Activated CD8-positive, alpha-beta memory T cell treated with anti-CD3 and anti-CD28 coated beads for 4 hours (primary cell): ENCODE data around the gene LRRN4CL.
A peak's percentile ranks its signal among the peaks of the same experiment; 100 is the strongest.
"Not testable (repeated sequence)": the region's sequence is repeated elsewhere in the genome, so short reads cannot be mapped to it uniquely, and the experiment has no call there.

Experiments
- DNase-seq, 2 donors: peaks; one replicate each; pipeline ENCODE4 v3.0.0-alpha.2; 2020; ENCODE audit warnings: low read depth in 2 of 2

Gene LRRN4CL

GRCh38 chr11:62689421-62690183, at the start of gene LRRN4CL:
LRRN4CL (minus strand) TSS chr11:62689530; CDS start chr11:62688508, 1,022 bp downstream.
- no peak for DNase-seq

GRCh38 chr11:62737196-62737595, 47.9 kb upstream of the LRRN4CL start:
- DNase-seq: no peak

GRCh38 chr11:62732830-62733229, 43.5 kb upstream of the LRRN4CL start:
- no peak for DNase-seq

- DNase-seq: not testable (repeated sequence)
These were observed 40.7 kb upstream of the LRRN4CL start for GRCh38 chr11:62730076-62730475.

GRCh38 chr11:62728171-62728988, 39.0 kb upstream of the LRRN4CL start, which contains the start of gene TTC9C:
TTC9C (plus strand) TSS chr11:62728486; CDS start chr11:62728849, 363 bp downstream.
- DNase-seq: peak; percentile 63 to 73

- DNase-seq: peak; percentile 65 to 78
These were observed 38.5 kb upstream of the LRRN4CL start for GRCh38 chr11:62727872-62728170.

- DNase-seq: peak; percentile 96 to 98
These were observed 38.0 kb upstream of the LRRN4CL start, which contains the start of gene HNRNPUL2 for GRCh38 chr11:62727165-62727871. HNRNPUL2 (minus strand) TSS chr11:62727457; CDS start chr11:62727156, 301 bp downstream.

- no peak for DNase-seq
These were observed 37.5 kb upstream of the LRRN4CL start for GRCh38 chr11:62726915-62727164.

GRCh38 chr11:62726156-62726914, 37.0 kb upstream of the LRRN4CL start:
- DNase-seq: no peak

- DNase-seq: no peak
These were observed 36.3 kb upstream of the LRRN4CL start for GRCh38 chr11:62725646-62726045.

- DNase-seq: no peak
These were observed 34.8 kb upstream of the LRRN4CL start for GRCh38 chr11:62724171-62724570.

- no peak for DNase-seq
These were observed 32.7 kb upstream of the LRRN4CL start for GRCh38 chr11:62721994-62722393.

- DNase-seq: no peak
These were observed 30.1 kb upstream of the LRRN4CL start for GRCh38 chr11:62719302-62719978.

GRCh38 chr11:62716816-62717215, 27.5 kb upstream of the LRRN4CL start:
- DNase-seq: no peak

- DNase-seq: no peak
These were observed 26.9 kb upstream of the LRRN4CL start for GRCh38 chr11:62716206-62716605.

- no peak for DNase-seq
These were observed 26.1 kb upstream of the LRRN4CL start for GRCh38 chr11:62715150-62716130.

- no peak for DNase-seq
These were observed 24.0 kb upstream of the LRRN4CL start for GRCh38 chr11:62713343-62713742.

- DNase-seq: no peak
These were observed 23.5 kb upstream of the LRRN4CL start for GRCh38 chr11:62712861-62713260.

- no peak for DNase-seq
These were observed 23.0 kb upstream of the LRRN4CL start for GRCh38 chr11:62712276-62712812.

GRCh38 chr11:62710001-62710345, 20.6 kb upstream of the LRRN4CL start:
- no peak for DNase-seq
